ENCODE measurements around the gene SAP130.

Gene SAP130

DNA sequence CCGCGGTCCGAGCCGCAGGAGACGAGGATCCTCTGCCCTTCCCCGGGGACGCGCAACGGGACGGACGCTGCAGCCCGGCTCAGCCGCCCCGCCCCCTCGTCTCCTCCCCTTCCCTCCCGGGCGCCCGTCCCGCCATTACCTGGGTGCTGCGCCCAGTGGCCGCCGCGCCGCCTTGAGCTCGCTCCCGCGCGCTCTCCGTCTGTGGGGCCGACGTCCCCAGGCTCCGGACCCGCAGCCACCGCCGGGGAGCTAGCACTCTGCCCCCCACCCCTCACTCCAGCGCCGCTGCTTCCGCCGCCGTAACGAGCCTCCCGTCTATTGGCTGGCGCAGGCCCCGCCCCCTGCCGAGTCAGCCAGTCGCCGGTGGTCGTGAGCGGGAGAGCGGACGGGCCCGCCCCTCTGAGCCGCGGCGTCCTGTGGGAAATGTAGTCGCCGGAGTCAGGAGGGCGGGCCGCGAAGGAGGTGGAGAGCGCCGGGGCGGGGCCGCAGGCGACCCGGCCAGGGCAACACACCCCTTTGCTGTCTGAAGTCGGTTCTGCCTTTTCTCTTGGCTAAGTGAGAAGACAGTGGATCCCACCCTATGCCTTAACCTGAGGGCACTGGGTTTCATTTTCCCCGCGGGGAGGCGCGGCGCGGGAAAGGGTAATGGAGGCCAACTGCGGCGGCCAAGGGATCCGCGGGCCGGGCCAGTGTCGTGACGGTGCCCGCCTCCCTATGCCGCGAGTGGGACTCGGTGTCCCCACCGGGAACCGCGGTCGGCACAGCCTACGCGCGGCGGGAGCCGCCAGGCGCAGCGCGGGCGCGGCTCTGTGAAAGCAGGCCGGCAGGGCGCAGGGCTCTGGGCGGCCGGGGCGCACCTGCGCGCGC is at the start of gene SAP130:
SAP130 (minus strand) TSS at position 259 of the 867 bp plus-strand sequence. CDS start 1,767 bp downstream, outside the sequence.
- DNase-seq: peak; percentile 94

DNA sequence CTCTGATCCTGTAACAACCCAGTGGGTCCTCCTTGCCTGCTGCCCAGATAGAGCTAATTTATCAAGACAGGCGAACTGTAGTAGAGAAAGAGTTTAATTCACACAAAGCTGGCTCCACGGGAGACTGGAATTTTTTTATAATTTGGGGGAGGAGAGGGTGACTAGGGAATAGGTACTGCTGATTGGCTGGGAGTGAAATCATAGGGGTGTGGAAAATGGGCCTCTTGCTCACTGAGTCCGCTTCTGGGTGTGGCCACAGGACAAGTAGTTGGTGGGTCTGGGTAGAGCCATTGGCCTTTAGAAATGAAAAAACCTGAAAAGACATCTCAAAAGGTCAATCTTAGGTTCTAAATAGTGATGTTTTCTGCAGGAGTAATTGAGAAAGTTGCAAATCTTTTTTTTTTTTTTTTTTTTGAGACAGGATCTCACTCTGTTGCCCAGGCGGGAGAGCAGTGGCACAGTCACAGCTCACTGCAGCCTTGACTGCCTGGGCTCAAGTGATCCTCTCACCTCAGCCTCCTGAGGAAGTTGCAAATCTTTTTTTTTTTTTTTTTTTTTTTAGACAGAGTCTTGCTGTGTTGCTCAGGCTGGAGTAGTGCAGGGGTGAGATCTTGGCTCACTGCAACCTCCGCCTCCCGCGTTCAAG is 48.7 kb upstream of the SAP130 start:
- no peak for DNase-seq

DNA sequence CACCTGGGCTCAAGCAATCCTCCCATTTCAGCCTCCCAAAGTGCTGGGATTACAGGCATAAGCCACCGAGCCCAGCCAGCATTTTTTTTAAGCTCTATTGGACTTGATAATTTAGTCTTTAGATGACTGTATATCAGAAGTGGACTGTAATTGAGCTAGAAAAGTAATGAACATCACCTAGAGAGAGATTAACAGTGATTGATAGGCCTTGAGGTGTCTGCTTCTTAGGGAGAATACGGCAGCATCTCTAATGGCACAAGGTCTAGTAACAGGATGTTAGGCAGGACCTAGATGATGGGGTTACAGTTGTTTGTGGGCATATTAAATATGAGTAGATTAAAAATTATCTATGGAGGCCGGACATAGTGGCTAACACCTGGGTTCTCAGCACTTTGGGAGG is 45.4 kb upstream of the SAP130 start:
- no peak for DNase-seq

DNA sequence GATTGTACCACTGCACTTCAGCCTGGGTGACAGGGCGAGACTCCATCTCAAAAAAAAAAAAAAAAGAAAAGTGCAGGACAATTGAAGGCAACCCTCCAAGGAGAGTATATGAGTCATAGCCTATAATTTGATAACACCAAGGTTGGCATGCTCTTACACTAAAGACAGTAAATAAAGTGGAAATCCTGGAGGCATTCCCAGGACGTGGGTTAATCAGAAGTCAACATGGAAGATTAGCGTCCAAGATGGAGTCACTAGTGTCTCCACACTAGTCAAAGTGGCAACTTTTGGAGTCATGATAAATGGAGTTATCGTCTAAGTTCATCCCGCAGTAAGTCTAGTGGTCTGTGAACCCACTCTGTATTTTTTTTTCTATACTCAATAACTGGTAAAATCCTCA is 41.9 kb upstream of the SAP130 start:
- no peak for DNase-seq

DNA sequence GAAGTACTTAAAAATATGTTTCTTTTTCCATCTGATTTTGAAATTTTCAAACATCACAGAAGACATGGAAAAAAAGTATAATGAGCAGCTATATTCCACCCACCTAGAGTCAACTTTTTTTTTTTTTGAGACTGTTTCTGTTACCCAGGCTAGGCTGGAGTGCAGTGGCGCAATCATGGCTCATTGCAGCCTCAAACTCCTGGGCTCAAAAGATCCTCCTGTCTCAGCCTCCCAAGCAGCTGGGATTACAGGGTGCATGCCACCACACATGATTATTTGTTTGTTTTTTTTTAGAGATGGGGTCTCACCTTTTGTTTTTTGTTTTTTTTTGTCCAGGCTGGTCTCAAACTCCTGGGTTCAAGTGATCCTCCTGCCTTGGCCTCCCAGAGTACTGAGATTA is 36.5 kb upstream of the SAP130 start:
- DNase-seq: no peak

DNA sequence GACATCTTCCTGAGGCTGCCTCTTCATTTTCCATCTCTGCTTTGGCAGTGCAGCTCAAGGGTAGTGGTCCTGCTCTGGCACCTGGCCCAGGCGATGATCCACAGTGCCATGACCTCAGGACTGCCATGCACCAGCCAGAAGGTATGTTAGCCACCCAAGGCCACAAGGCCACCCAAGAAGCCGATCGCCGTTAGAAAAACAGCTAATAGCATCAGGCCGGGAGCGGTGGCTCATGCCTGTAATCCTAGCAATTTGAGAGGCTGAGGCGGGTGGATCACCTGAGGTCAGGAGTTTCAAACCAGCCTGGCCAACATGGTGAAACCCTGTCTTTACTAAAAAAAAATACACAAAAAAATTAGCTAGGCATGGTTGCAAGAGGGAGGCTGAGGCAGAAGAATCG is 34.7 kb upstream of the SAP130 start:
- no peak for DNase-seq

DNA sequence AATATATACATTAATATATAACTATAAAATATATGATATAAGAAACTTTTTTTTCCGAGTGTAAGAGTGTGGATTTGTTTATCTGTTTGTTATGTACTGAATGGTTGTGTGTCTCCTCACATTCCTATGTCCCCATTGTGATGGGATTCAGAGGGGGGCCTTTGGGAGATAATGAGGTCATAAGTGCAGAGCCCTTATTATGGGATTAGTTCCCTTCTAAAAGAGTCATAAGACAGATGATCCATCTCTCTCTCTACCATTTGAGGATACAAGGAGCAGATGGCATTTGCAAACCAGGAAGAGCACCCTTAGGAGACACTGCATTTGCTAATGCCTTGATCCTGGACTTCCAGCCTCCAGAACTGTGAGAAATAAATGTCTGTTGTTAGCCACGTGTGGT is 30.3 kb upstream of the SAP130 start:
- DNase-seq: no peak

DNA sequence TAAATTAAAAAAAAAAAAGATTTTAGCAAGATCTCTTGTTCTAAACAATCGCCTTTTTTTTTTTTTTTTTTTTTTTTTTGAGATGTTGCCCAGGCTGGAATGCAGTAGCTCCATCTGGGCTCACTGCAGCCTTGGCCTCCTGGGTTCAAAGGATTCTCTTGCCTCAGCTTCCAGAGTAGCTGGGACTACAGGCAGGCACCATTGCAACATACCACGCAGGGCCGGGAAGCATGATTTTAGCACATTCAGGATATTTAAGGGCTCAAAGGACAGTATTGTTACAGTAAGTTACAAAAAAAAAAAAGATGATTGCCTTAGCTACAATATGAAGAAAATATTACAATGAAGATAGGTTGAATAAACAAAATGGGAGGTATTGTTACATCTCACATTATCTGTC is 29.5 kb upstream of the SAP130 start:
- DNase-seq: no peak

DNA sequence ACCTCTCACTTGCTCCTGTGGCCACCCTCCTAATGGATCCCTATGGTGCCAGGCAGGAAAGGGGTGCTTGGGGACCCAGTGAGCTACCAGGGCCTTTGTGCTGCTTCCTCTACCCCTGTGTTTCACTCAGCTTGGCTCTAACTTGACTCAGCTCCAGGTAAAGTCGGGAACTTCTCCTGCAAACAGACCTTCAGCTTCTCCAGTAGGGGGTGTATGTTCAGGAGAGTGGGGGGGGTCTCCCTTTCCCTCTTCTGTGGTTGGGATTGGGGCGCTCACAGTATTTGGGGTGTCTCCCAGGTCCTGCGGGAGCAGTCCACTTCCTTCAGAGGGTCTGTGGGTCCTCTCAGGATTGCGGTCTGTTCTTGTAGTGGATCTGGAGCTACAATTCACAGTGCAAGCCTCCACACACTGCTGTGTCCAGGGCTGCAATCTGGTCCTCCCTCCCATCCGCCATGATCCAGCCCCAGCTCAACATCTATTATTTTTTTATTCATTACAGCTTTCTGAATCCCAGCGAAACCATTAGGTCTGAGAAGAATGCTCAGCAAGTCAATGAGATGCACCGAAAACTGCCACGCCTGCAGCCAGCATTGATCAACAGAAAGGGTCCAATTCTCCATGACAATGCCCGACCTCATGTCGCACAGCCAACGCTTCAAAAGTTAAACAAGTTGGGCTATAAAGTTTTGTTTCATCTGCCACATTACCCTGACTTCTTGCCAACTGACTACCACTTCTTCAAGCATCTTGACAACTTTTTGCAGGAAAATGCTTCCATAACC is 26.4 kb upstream of the SAP130 start:
- no peak for DNase-seq

DNA sequence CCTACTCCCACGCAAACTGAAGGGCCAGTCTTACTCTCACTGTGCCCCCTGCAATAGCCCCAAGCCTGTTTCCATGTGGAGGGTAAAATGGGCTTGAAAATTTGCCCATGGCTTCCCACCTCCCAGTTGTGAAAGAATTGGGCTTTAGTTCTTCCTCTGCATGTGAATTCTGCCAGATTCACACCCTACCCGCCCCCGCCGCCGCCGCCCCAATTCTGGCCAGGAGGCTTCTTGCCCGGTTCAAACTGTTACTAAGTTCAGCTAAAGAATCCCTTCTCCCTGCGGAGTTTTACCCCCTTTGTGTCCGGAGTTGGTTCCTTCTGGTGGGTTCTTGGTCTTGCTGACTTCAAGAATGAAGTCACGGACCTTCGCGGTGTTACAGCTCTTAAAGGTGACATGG is 25.5 kb upstream of the SAP130 start:
- DNase-seq: no peak

DNA sequence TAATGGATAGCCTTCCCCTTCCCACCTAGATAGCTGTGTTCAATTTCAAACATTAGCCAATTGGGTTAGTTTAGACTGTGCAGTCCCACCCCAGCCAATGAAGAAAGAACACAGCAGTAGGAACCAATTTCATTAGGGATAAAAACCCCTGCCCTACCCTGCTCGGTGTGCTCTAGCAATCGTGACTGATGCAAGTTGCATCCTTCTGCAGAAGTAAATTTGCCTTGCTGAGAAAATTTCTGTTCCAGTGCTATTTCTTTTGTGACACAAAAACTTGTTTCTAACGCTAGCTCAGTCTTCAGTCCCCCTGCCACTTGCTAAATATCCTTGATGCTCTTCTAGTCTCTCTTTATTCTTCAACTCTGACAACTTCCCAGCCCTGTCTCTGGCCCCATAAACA is 15.2 kb upstream of the SAP130 start:
- no peak for DNase-seq

DNA sequence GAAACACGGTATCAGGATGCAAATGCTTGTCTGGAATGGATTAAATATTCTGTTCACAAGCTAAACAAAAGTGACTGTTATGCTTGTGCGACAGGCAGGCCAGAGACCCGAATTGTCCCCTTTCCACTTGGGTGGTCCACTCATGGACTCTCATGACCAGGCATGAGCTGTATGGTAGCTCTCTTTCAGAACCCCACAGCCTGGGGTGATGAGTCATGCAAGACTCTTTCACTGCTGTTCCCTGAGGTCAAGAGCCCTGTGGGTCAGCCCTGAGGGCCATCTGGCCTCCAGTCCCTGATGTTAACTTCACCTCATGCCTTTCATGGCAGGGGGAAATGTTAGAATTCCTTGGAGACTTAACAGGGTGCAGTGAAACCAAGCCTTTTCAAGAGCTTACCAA is 13.7 kb upstream of the SAP130 start:
- no peak for DNase-seq

DNA sequence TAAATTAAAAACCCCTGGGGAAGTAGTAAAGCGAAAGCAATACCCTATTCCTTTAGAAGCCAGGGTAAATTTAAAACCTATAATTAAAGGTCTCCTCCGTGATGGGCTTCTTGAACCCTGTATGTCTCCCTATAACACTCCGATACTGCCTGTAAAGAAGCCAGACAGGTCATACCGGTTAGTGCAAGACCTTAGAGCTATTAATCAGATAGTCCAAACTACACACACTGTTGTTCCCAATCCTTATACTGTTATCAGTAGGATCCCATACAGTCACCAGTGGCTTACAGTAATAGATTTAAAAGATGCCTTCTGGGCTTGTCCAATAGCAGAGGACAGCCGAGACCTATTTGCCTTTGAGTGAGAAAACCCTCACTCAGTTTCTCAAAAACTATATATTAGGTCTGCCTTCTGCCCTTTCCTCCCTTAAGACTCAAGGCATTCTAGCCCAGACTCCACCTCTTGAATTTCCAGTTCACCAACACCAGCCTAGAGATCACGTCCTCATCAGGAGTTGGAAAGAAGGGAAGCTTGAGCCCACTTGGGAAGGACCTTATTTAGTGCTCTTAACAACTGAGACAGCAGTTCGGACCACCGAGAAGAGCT is 12.4 kb upstream of the SAP130 start:
- no peak for DNase-seq

DNA sequence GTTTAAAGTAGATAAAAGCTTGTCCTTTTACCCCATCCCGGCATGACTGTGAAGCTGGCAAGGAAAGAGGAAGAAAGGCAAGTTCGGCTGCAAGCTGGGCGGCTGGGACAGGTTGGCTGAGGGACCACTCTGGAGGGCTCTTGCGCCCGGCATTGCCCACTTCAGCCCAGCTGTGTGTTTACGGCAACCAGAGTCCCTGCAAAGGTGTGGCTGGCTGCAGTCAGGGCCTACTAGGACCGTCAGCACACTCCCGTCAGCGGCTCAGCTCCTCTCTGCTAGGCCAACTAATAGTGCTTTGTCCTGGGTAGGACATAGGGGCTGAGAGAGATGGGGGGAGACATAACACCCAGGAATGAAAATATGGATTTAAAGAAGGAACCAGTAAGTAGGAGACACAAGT is 11.7 kb upstream of the SAP130 start:
- DNase-seq: no peak

DNA sequence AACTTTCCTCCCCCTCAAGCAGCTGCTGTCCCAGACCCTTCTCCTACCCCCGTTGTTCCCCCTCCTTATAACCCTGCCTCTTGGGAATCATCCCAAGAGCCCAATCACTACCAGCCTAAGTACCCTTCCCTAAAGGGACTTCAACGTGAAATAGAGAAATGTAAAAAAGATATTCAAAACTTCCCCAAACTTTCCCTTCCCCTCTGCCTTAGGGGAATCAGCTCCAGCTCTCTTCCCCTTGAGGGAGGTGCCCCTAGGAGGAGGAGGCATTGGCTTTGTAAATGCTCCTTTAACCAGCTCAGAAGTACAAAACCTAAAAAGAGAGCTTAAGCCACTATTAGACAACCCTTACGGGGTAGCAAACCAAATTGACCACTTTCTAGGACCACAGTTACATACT is 10.6 kb upstream of the SAP130 start:
- DNase-seq: no peak

DNA sequence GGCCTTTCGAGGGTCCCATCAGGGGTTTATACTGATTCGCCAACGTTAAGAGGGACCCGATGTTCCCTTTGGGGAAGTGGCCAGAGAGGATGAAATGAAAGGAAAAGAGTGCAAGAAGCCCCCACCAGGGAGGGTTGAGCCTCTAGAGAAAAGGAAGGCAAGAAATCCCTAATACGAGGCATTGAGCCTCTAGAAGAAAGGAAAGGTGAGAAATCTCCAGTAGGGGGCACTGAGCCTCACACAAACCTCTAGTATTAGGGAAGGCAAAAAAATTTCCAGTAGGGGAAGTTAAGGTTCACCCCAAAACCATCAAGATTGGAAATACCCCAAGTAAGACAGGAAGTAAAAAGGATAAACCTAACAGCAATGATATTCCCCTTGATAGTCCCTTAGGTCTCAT is 9.8 kb upstream of the SAP130 start:
- DNase-seq: no peak

DNA sequence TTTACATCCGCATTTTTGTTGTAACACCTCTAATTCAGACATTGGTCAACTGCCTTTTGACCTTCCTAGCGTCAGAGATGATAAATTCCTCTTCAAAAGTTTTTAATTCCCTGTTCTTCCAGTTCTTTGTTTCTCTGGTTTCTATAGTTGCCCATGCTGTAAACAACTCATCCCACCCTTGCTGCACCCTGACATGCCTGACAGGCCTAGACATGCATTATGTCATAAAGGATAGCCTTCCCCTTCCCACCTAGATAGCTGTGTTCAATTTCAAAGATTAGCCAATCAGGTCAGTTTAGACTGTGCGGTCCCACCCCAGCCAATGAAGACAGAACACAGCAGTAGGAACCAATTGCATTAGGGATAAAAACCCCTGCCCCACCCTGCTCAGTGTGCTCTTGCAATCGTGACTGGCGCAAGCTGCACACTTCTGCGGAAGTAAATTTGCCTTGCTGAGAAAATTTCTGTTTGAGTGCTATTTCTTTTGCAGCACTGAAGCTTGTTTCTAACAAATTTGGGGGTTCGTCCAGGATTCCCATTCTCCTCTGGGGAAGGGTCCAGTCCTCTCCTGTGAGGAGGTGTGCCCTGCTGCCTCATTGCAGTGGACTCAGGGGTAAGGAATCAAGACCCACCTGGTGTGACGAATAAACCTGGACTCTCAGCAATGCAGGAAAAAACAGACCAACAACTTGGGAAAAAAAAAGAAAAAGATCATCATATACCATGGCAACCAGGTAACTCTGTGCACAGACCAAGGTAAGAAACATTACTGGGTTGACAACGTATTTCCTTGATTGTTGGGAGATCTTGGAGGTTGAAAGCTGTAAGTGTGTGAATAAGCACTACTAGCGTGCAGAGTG is 9.1 kb upstream of the SAP130 start:
- no peak for DNase-seq

DNA sequence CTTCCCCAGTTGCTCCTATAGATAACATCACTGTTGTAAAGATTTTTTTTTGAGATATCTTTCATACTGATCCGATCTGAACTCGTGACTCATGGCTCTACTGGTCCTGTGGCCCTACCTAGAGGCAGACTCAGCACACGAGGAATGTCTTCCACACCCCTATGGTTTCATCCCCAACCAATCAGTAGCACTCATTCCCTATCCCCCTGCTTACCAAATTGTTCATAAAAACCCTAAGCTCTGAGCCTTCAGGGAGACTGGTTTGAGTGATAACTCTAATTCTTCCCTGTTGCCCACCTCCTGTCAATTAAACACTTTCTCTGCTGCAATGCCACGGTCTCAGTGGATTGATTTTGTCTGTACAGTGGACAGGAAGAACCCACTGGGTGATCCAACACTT is 4.2 kb upstream of the SAP130 start:
- DNase-seq: no peak

DNA sequence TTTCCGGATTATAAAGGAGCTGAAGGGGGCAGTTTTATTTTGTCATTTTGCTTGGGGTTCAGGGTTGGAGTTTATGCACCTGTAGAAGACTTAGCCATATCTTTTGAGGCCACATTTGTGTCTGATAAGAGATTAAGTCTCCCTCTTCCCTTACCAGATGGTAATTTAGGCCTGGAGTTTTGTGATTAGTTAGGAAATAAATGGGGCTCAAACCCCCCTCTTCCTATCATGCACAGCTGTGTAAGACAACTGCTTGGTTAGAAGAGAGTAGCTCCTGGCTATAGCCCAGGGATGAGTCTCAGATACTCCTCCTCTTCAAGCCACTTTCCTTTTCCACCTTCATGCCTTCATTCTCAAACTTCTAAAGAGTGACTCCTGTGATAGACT is 802 bp upstream of the SAP130 start:
- DNase-seq: no peak

DNA sequence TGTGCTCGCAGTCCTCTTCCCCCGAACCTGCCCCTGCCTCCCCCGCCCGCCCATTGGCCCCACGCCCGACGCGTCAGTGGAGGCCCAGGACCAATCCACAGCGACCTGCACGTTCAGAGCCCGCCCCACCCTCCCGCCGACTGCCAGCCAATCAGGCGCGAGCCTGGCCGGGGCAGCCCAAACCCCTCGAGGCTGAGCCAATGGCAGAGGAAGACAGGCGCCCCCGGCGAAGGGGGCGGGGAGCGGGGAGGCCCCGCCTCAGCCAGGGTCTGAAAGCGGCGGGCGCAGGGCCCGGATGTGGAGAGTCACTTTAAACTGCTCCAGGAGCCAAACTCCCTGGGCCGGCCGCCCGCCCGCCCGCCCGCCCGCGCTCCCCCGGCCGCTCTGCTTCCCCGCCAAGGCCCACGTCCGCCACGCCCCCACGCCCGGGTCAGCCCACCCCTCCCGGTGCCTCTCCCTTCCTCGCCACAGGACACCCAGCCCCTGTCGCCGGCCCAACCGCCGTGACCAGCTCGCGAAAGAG is 520 bp downstream of the SAP130 start:
- peak; percentile 99 for DNase-seq

DNA sequence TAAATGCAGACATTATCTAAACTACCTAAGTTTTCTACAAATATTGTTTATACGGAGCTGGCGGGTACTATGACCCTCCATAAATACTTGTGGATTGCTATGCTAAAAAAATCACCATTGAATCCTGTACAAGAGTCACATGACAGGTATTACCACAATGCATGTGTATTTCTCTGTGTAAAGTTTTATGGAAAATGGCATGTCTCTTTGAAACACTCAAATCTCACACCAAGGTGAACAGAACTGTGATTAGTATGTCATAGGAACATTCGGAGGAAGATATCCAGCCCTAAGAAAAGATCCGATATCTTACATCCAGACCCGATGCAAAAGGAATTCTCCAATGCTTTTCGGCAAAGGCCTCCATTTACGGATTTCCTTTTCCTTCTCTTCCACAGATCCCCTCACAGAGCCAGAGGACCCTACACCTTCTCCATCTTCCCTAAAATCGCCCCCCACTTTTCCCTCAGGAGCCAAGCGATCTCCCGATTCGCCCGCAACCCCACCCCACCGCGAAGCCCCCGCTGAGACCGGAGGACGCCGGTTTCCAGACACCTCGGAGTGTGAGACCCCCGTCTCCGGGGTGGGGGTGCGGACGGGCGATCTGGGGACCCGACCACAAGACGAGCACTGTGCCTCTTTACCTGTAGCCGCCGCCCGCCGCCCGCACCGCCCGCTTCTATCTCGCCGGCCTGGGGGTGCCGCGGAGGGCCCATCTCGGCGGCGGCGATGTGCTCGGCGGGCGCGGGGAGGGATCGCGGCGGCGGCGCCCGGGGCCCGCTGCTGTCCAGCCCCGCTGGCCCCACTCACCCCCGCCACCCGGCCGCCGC is 1.2 kb downstream of the SAP130 start:
- peak; percentile 1 for DNase-seq

Data from fibroblast of skin of right biceps (primary cell).